ENCODE data around the gene PPP1R1A. TPM values are rescaled to one million over a fixed set of nuclear protein-coding genes. Genes with fewer than 3 reads are reported as not detected.

The PPP1R1A gene
- total and polyA plus RNA-seq, 9 of the 15 experiments (the other 6 are each of a cell fraction or from before 2014, with no cell fraction given): not detected

- CTCF ChIA-PET (ENCODE audit: low intra/inter-chr PET ratio): no interaction called here
- H3K79me2 ChIP-seq (ENCODE audit: control insufficient read depth, insufficient read depth, low read length): no peaks in the 10 kb centered on the region
- no peaks in the 10 kb centered on the region for H4K20me1 ChIP-seq (replicated peaks; ENCODE audit: control insufficient read depth, insufficient read depth, low read length)
- in situ Hi-C loops (cut with MboI): no loop called here
- POLR2A ChIA-PET: no interaction called here
- H3K9ac ChIP-seq (ENCODE audit: insufficient read depth in 1 of 2, low read depth in 2 of 2, low read length in 2 of 2): no peak overlapping the region
- DNase-seq (ENCODE audit: extremely low read depth in 1 of 4, low spot score in 3 of 4) (no peak), FAIRE-seq (no peak), ATAC-seq (no peak)
- H3K27ac ChIP-seq (ENCODE audit: extremely low read depth, low read depth, low read length): no peak overlapping the region
- 0 out of 3 replicates have a peak, but pooled peaks cover 7% of the 10 kb centered on the region for H3K36me3 ChIP-seq (ENCODE audit: control insufficient read depth, insufficient read depth, low read length)
- 0 out of 5 replicates have a peak, but pooled peaks cover 0 to 4% of the 10 kb centered on the region in 2 experiments for H3K4me1 ChIP-seq (replicated peaks in 1 of 2; ENCODE audit: control insufficient read depth in 2 of 2, insufficient read depth in 2 of 2, low read length in 2 of 2)
- H3K27me3 ChIP-seq (ENCODE audit: control insufficient read depth in 2 of 2, insufficient read depth in 2 of 2, low read length in 2 of 2): no peaks in the 10 kb centered on the region
- no peak overlapping the region for H3K4me3 ChIP-seq
- no TSS peak for BruUV-seq (replicated peaks)
- intact Hi-C loops (cut with micrococcal nuclease): no loop called here
- WGBS (ENCODE audit: insufficient coverage, low coverage, missing lambda C conversion rate): 47% methylated on average over 4 of the region's 4 CpGs
- H3K9me1 ChIP-seq (ENCODE audit: control insufficient read depth, insufficient read depth, low read length): no peaks in the 10 kb centered on the region
- TF ChIP-seq HNRNPH1 (optimal IDR thresholded peaks at IDR 0.05; ENCODE audit: low read depth, low read length) (no peak), ETV5 (CRISPR knock-in tag; IDR thresholded peaks at IDR 0.05; ENCODE audit: low read depth) (no peak), ZNF232 (CRISPR knock-in tag; IDR thresholded peaks at IDR 0.05) (no peak), RFX1 (IDR thresholded peaks at IDR 0.05) (peak; percentile 42), ZBTB1 (CRISPR knock-in tag; IDR thresholded peaks at IDR 0.05; ENCODE audit: borderline replicate concordance, low read depth) (no peak)
- no peak overlapping the region for H2AFZ ChIP-seq (ENCODE audit: low read depth, low read length)
- H3K9me3 ChIP-seq (replicated peaks; ENCODE audit: control insufficient read depth, insufficient read depth, low read depth, low read length): no peaks in the 10 kb centered on the region
- no peak overlapping the region for H3K4me2 ChIP-seq (ENCODE audit: insufficient read depth, low read length)
Observed at GRCh38 chr12:54529581-54529980, 58.9 kb downstream of the PPP1R1A start.

Other genes with a start within 250 kb of the PPP1R1A start
Only the 7 nearest of the 8 such genes appear.
- gene ZNF385A, start 203.9 kb downstream of the PPP1R1A start, total RNA-seq (2014; rRNA removed): 15.9 and 17.7 TPM in 2 replicates
- 3.5 and 3.7 TPM in 2 replicates for gene ZNF385A, start 203.9 kb downstream of the PPP1R1A start, total RNA-seq (2014; rRNA removed; fragmentation: Illumina TruSeq; extraction: Trizol)
- 5.9 and 8.7 TPM in 2 replicates for gene ZNF385A, start 203.9 kb downstream of the PPP1R1A start, total RNA-seq (2015; rRNA removed; fragmentation: Illumina TruSeq; extraction: Trizol)
- gene ZNF385A, start 203.9 kb downstream of the PPP1R1A start, total RNA-seq (2021): 96.5 and 111 TPM in 2 replicates
- 7.7 and 15.6 TPM in 2 replicates for gene ZNF385A, start 203.9 kb downstream of the PPP1R1A start, polyA plus RNA-seq (2011; rRNA removed)
- gene ZNF385A, start 203.9 kb downstream of the PPP1R1A start, polyA plus RNA-seq (2014; fragmentation: Illumina TruSeq; extraction: Trizol): 65.7 and 88.2 TPM in 2 replicates
- 1 to 10 TPM; 1.0 TPM for gene ZNF385A, start 203.9 kb downstream of the PPP1R1A start, polyA plus RNA-seq (2014; fragmentation: Nextera tagmentation; extraction: Ambion mirVana)
- 30.3 and 34.6 TPM in 2 replicates for gene ZNF385A, start 203.9 kb downstream of the PPP1R1A start, polyA plus RNA-seq (2014; rRNA removed)
- gene ITGA5, start 169.4 kb downstream of the PPP1R1A start, total RNA-seq (2014; rRNA removed): 47.4 and 59.0 TPM in 2 replicates
- gene ITGA5, start 169.4 kb downstream of the PPP1R1A start, total RNA-seq (2014; rRNA removed; fragmentation: Illumina TruSeq; extraction: Trizol): 41.7 and 49.0 TPM in 2 replicates
- 33.7 and 34.5 TPM in 2 replicates for gene ITGA5, start 169.4 kb downstream of the PPP1R1A start, total RNA-seq (2015; rRNA removed; fragmentation: Illumina TruSeq; extraction: Trizol)
- 71.0 and 75.2 TPM in 2 replicates for gene ITGA5, start 169.4 kb downstream of the PPP1R1A start, total RNA-seq (2021)
- 55.5 and 114 TPM in 2 replicates for gene ITGA5, start 169.4 kb downstream of the PPP1R1A start, polyA plus RNA-seq (2011; rRNA removed)
- gene ITGA5, start 169.4 kb downstream of the PPP1R1A start, polyA plus RNA-seq (2014; fragmentation: Illumina TruSeq; extraction: Trizol): 82.1 and 82.8 TPM in 2 replicates
- gene ITGA5, start 169.4 kb downstream of the PPP1R1A start, polyA plus RNA-seq (2014; fragmentation: Nextera tagmentation; extraction: Ambion mirVana): 1 to 10 TPM; 9.1 to 9.2 TPM
- 34.0 and 36.0 TPM in 2 replicates for gene ITGA5, start 169.4 kb downstream of the PPP1R1A start, polyA plus RNA-seq (2014; rRNA removed)
- 247 and 289 TPM in 2 replicates for gene GTSF1, start 115.1 kb downstream of the PPP1R1A start, total RNA-seq (2014; rRNA removed)
- 426 and 493 TPM in 2 replicates for gene GTSF1, start 115.1 kb downstream of the PPP1R1A start, total RNA-seq (2014; rRNA removed; fragmentation: Illumina TruSeq; extraction: Trizol)
- 370 and 390 TPM in 2 replicates for gene GTSF1, start 115.1 kb downstream of the PPP1R1A start, total RNA-seq (2015; rRNA removed; fragmentation: Illumina TruSeq; extraction: Trizol)
- gene GTSF1, start 115.1 kb downstream of the PPP1R1A start, total RNA-seq (2021): 275 and 293 TPM in 2 replicates
- 755 and 772 TPM in 2 replicates for gene GTSF1, start 115.1 kb downstream of the PPP1R1A start, polyA plus RNA-seq (2011; rRNA removed)
- 506 and 588 TPM in 2 replicates for gene GTSF1, start 115.1 kb downstream of the PPP1R1A start, polyA plus RNA-seq (2014; fragmentation: Illumina TruSeq; extraction: Trizol)
- 1,000 to 10,000 TPM; 1,162 to 1,335 TPM for gene GTSF1, start 115.1 kb downstream of the PPP1R1A start, polyA plus RNA-seq (2014; fragmentation: Nextera tagmentation; extraction: Ambion mirVana)
- 490 and 525 TPM in 2 replicates for gene GTSF1, start 115.1 kb downstream of the PPP1R1A start, polyA plus RNA-seq (2014; rRNA removed)
- gene NCKAP1L, start 90.9 kb downstream of the PPP1R1A start, total RNA-seq (2014; rRNA removed): 19.3 and 32.9 TPM in 2 replicates
- 34.5 and 41.6 TPM in 2 replicates for gene NCKAP1L, start 90.9 kb downstream of the PPP1R1A start, total RNA-seq (2014; rRNA removed; fragmentation: Illumina TruSeq; extraction: Trizol)
- gene NCKAP1L, start 90.9 kb downstream of the PPP1R1A start, total RNA-seq (2015; rRNA removed; fragmentation: Illumina TruSeq; extraction: Trizol): 48.2 and 53.9 TPM in 2 replicates
- gene NCKAP1L, start 90.9 kb downstream of the PPP1R1A start, total RNA-seq (2021): 29.3 and 30.4 TPM in 2 replicates
- gene NCKAP1L, start 90.9 kb downstream of the PPP1R1A start, polyA plus RNA-seq (2011; rRNA removed): 19.9 and 70.0 TPM in 2 replicates
- 29.0 and 30.7 TPM in 2 replicates for gene NCKAP1L, start 90.9 kb downstream of the PPP1R1A start, polyA plus RNA-seq (2014; fragmentation: Illumina TruSeq; extraction: Trizol)
- gene NCKAP1L, start 90.9 kb downstream of the PPP1R1A start, polyA plus RNA-seq (2014; fragmentation: Nextera tagmentation; extraction: Ambion mirVana): 10 to 100 TPM; 12.6 to 29.1 TPM
- gene NCKAP1L, start 90.9 kb downstream of the PPP1R1A start, polyA plus RNA-seq (2014; rRNA removed): 19.7 and 21.1 TPM in 2 replicates
- gene PDE1B, start 39.1 kb downstream of the PPP1R1A start, total RNA-seq (2014; rRNA removed): 0.14 and 0.33 TPM in 2 replicates
- gene PDE1B, start 39.1 kb downstream of the PPP1R1A start, total RNA-seq (2014; rRNA removed; fragmentation: Illumina TruSeq; extraction: Trizol): 0.22 and 0.25 TPM in 2 replicates
- gene PDE1B, start 39.1 kb downstream of the PPP1R1A start, total RNA-seq (2015; rRNA removed; fragmentation: Illumina TruSeq; extraction: Trizol): 1.0 and 1.1 TPM in 2 replicates
- 0.31 and 0.47 TPM in 2 replicates for gene PDE1B, start 39.1 kb downstream of the PPP1R1A start, total RNA-seq (2021)
- 0.06 and 0.89 TPM in 2 replicates for gene PDE1B, start 39.1 kb downstream of the PPP1R1A start, polyA plus RNA-seq (2011; rRNA removed)
- gene PDE1B, start 39.1 kb downstream of the PPP1R1A start, polyA plus RNA-seq (2014; fragmentation: Illumina TruSeq; extraction: Trizol): 0.53 and 0.56 TPM in 2 replicates
- under 1 TPM in 1 of 2 experiments, not detected in 1; 0.04 TPM for gene PDE1B, start 39.1 kb downstream of the PPP1R1A start, polyA plus RNA-seq (2014; fragmentation: Nextera tagmentation; extraction: Ambion mirVana)
- gene PDE1B, start 39.1 kb downstream of the PPP1R1A start, polyA plus RNA-seq (2014; rRNA removed): 0.55 and 0.73 TPM in 2 replicates
- gene LACRT, start 46.2 kb upstream of the PPP1R1A start, total RNA-seq (2014; rRNA removed): not detected in 2 replicates
- not detected in 2 replicates for gene LACRT, start 46.2 kb upstream of the PPP1R1A start, total RNA-seq (2014; rRNA removed; fragmentation: Illumina TruSeq; extraction: Trizol)
- gene LACRT, start 46.2 kb upstream of the PPP1R1A start, total RNA-seq (2015; rRNA removed; fragmentation: Illumina TruSeq; extraction: Trizol): not detected in 2 replicates
- not detected in 2 replicates for gene LACRT, start 46.2 kb upstream of the PPP1R1A start, total RNA-seq (2021)
- gene LACRT, start 46.2 kb upstream of the PPP1R1A start, polyA plus RNA-seq (2011; rRNA removed): not detected in 2 replicates
- gene LACRT, start 46.2 kb upstream of the PPP1R1A start, polyA plus RNA-seq (2014; fragmentation: Illumina TruSeq; extraction: Trizol): not detected in 2 replicates
- not detected for gene LACRT, start 46.2 kb upstream of the PPP1R1A start, polyA plus RNA-seq (2014; fragmentation: Nextera tagmentation; extraction: Ambion mirVana)
- gene LACRT, start 46.2 kb upstream of the PPP1R1A start, polyA plus RNA-seq (2014; rRNA removed): not detected in 2 replicates
- not detected in 2 replicates for gene DCD, start 59.7 kb upstream of the PPP1R1A start, total RNA-seq (2014; rRNA removed)
- not detected in 2 replicates for gene DCD, start 59.7 kb upstream of the PPP1R1A start, total RNA-seq (2014; rRNA removed; fragmentation: Illumina TruSeq; extraction: Trizol)
- gene DCD, start 59.7 kb upstream of the PPP1R1A start, total RNA-seq (2015; rRNA removed; fragmentation: Illumina TruSeq; extraction: Trizol): not detected in 2 replicates
- gene DCD, start 59.7 kb upstream of the PPP1R1A start, total RNA-seq (2021): not detected in 2 replicates
- not detected in 2 replicates for gene DCD, start 59.7 kb upstream of the PPP1R1A start, polyA plus RNA-seq (2011; rRNA removed)
- gene DCD, start 59.7 kb upstream of the PPP1R1A start, polyA plus RNA-seq (2014; fragmentation: Illumina TruSeq; extraction: Trizol): not detected in 2 replicates
- gene DCD, start 59.7 kb upstream of the PPP1R1A start, polyA plus RNA-seq (2014; fragmentation: Nextera tagmentation; extraction: Ambion mirVana): not detected
- not detected in 2 replicates for gene DCD, start 59.7 kb upstream of the PPP1R1A start, polyA plus RNA-seq (2014; rRNA removed)